MM.1S (cell line): ENCODE results near the gene KCTD2.

Source experiments
- DNase-seq: peaks from one replicate; pipeline ENCODE4 v3.0.0-alpha.2; 2015
- H2AFZ ChIP-seq: fragments of 300-600 bp; sonication (generic); 2 replicates; pipeline ENCODE4 v1.6.0; 2016; ENCODE audit warnings: antibody characterized with exemption, low read length
- H3F3A ChIP-seq: fragments of 300-600 bp; sonication (generic); 2 replicates; pipeline ENCODE4 v1.6.1; 2016; ENCODE audit warnings: mild to moderate bottlenecking, antibody characterized with exemption, low read length, moderate library complexity, mixed read lengths; ENCODE audit not compliant: insufficient read depth
- H3K27ac ChIP-seq: fragments of 300-600 bp; sonication (generic); 2 replicates; pipeline ENCODE4 v1.5.1; 2016; ENCODE audit warnings: mild to moderate bottlenecking, low read length
- H3K27me3 ChIP-seq: fragments of 300-600 bp; sonication (generic); replicated peaks from 2 replicates; pipeline ENCODE4 v1.6.0; 2016; ENCODE audit warnings: low read length; ENCODE audit not compliant: insufficient read depth
- H3K36me3 ChIP-seq: fragments of 300-600 bp; sonication (generic); replicated peaks from 2 replicates; pipeline ENCODE4 v1.6.1; 2016; ENCODE audit warnings: mild to moderate bottlenecking, low read length, mixed read lengths; ENCODE audit not compliant: insufficient read depth
- H3K4me1 ChIP-seq: fragments of 300-600 bp; sonication (generic); 2 replicates; pipeline ENCODE4 v1.6.1; 2016; ENCODE audit warnings: low read length, mixed read lengths
- H3K4me2 ChIP-seq: fragments of 300-600 bp; sonication (generic); 2 replicates; pipeline ENCODE4 v1.6.0; 2016; ENCODE audit warnings: low read depth, low read length
- H3K4me3 ChIP-seq: fragments of 300-600 bp; sonication (generic); 2 replicates; pipeline ENCODE4 v1.5.1; 2016; ENCODE audit warnings: low read length, mixed read lengths
- H3K79me2 ChIP-seq: fragments of 300-600 bp; sonication (generic); 2 replicates; pipeline ENCODE4 v1.6.1; 2016; ENCODE audit warnings: mixed run types, low read length, mixed read lengths
- H3K9ac ChIP-seq: fragments of 300-600 bp; sonication (generic); 2 replicates; pipeline ENCODE4 v1.6.1; 2016; ENCODE audit warnings: low read length, mixed read lengths
- H3K9me2 ChIP-seq: fragments of 300-600 bp; sonication (generic); replicated peaks from 2 replicates; pipeline ENCODE4 v1.6.1; 2016; ENCODE audit warnings: mild to moderate bottlenecking, low read length, mixed read lengths; ENCODE audit not compliant: insufficient read depth
- H3K9me3 ChIP-seq: fragments of 300-600 bp; sonication (generic); replicated peaks from 2 replicates; pipeline ENCODE4 v1.6.1; 2016; ENCODE audit warnings: mild to moderate bottlenecking, low read length, mixed read lengths; ENCODE audit not compliant: insufficient read depth
- H4K20me1 ChIP-seq: fragments of 300-600 bp; sonication (generic); 2 replicates; pipeline ENCODE4 v1.6.1; 2016; ENCODE audit warnings: mild to moderate bottlenecking, low read length, moderate library complexity, mixed read lengths; ENCODE audit not compliant: insufficient read depth
- EZH2 ChIP-seq: fragments of 300-600 bp; sonication (generic); optimal IDR thresholded peaks from 2 replicates; pipeline ENCODE3; 2017; ENCODE audit warnings: low read depth, mild to moderate bottlenecking, antibody characterized with exemption, low read length, mixed read lengths
- EZH2phosphoT487 ChIP-seq: fragments of 300-600 bp; sonication (generic); IDR thresholded peaks from 2 replicates; pipeline ENCODE4 v1.6.1; 2018; ENCODE audit warnings: antibody characterized with exemption, low read length
- TF ChIP-seq, protein P1 (sequence below): fragments of 300-600 bp; sonication (generic); IDR thresholded peaks from 2 replicates; pipeline ENCODE4 v1.5.1; 2016; ENCODE audit warnings: antibody characterized with exemption, low read length, mixed read lengths

KCTD2 gene

GRCh38 chr17:75087558-75088453 is 40.8 kb downstream of the KCTD2 start, which contains the start of gene SLC16A5:
TSS of gene SLC16A5 (plus strand) at chr17:75087954. CDS start at chr17:75093637, 5,683 bp downstream.
- TF ChIP-seq EZH2phosphoT487 (no peak), EZH2 (no peak)
- TF ChIP-seq, protein P1, sequence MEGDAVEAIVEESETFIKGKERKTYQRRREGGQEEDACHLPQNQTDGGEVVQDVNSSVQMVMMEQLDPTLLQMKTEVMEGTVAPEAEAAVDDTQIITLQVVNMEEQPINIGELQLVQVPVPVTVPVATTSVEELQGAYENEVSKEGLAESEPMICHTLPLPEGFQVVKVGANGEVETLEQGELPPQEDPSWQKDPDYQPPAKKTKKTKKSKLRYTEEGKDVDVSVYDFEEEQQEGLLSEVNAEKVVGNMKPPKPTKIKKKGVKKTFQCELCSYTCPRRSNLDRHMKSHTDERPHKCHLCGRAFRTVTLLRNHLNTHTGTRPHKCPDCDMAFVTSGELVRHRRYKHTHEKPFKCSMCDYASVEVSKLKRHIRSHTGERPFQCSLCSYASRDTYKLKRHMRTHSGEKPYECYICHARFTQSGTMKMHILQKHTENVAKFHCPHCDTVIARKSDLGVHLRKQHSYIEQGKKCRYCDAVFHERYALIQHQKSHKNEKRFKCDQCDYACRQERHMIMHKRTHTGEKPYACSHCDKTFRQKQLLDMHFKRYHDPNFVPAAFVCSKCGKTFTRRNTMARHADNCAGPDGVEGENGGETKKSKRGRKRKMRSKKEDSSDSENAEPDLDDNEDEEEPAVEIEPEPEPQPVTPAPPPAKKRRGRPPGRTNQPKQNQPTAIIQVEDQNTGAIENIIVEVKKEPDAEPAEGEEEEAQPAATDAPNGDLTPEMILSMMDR, result no peak
- peaks cover 5% of the 10 kb centered on the region; the same call in 1 of the 2 replicates for H3K4me1 ChIP-seq
- H3K27me3 ChIP-seq, result no peaks in the 10 kb centered on the region
- H3K4me3 ChIP-seq, result no peak within 1 kb of the TSS
- H3K9me2 ChIP-seq, result no peaks in the 10 kb centered on the region
- H3K36me3 ChIP-seq, result no peaks in the 10 kb centered on the region
- no peak within 1 kb of the TSS for H3K9ac ChIP-seq
- no peak for DNase-seq
- peak within 1 kb of the TSS; percentile 35; the same call in 1 of the 2 replicates for H2AFZ ChIP-seq
- H3K79me2 ChIP-seq, result no peaks in the 10 kb centered on the region
- no peaks in the 10 kb centered on the region for H4K20me1 ChIP-seq
- no peaks in the 10 kb centered on the region; the same call in 1 of the 2 replicates for H3F3A ChIP-seq
- H3K27ac ChIP-seq, result no peak within 1 kb of the TSS
- H3K4me2 ChIP-seq, result peak within 1 kb of the TSS; percentile 24; the same call in 1 of the 2 replicates
- H3K9me3 ChIP-seq, result no peaks in the 10 kb centered on the region

- no peaks in the 10 kb centered on the region for H3K9me2 ChIP-seq
- H3K9me3 ChIP-seq, result no peaks in the 10 kb centered on the region
- no peaks in the 10 kb centered on the region for H3K27me3 ChIP-seq
- H3K27ac ChIP-seq, result no peak overlapping the region
- no peaks in the 10 kb centered on the region for H3K36me3 ChIP-seq
- peaks cover 5% of the 10 kb centered on the region; the same call in 1 of the 2 replicates for H3K4me1 ChIP-seq
- H2AFZ ChIP-seq, result no peak overlapping the region
- TF ChIP-seq, protein P1, result no peak
- TF ChIP-seq EZH2phosphoT487, result no peak
- no peak overlapping the region for H3K4me3 ChIP-seq
- H3F3A ChIP-seq, result no peaks in the 10 kb centered on the region; the same call in 1 of the 2 replicates
- no peaks in the 10 kb centered on the region for H3K79me2 ChIP-seq
- H3K9ac ChIP-seq, result no peak overlapping the region
- DNase-seq, result no peak
- H4K20me1 ChIP-seq, result no peaks in the 10 kb centered on the region
- no peak overlapping the region for H3K4me2 ChIP-seq
Observed at GRCh38 chr17:75088465-75089417, 41.7 kb downstream of the KCTD2 start.

DNA sequence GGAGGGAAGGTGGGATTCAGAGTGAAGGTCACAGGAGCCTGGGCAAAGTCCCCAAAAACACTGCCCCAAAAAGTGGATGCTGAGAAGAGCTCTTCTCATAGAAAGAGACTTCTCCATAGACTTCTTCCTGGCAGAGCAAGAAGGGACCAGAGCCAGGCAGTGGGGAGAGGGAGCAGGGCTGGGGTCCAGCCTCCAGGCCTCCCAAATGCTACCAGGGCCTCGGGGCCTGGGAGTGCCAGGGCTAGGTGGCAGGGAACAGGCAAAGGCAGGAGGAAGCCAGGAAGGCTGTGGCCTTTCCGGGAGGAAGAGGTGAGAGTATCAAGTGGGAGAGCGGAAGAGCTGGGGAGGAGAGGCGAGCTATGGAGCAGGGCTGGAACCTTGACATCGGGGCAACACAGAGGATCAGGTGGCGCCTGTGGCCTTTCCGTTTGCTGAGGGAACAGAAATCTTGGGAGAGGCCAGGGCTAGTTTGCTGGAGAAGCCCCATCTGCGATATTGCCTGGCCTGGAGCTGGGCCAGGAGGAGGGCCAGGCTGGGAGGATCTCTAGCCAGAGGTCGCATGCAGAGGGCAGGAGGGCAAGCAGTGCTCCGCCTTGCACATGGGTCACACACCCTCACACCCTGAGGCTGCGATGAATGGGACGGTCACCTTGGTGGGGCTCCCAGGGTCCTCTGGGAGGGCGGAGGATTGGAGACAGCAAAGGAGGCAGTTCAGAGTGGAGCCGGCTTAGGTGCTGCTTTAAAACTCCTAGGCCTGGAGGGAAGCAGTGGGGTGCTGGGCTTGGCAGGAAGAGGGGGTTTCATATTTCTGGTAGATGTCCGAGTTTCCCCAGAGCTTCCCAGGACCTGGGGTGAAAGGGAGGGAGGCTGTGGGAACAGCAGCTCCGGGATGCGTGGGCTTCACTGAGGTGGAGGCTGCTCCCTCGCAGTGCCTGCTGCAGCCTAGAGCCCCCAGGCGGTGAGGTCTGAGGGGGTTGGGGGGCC is 44.1 kb downstream of the KCTD2 start:
- Histone ChIP-seq H2AFZ (no peak overlapping the region), H3K27me3 (no peaks in the 10 kb centered on the region), H3K79me2 (no peaks in the 10 kb centered on the region), H3K4me2 (no peak overlapping the region), H3K36me3 (no peaks in the 10 kb centered on the region), H3K9ac (no peak overlapping the region), H3F3A (no peaks in the 10 kb centered on the region), H3K9me2 (no peaks in the 10 kb centered on the region), H3K9me3 (no peaks in the 10 kb centered on the region), H3K4me1 (no peaks in the 10 kb centered on the region), H3K27ac (no peak overlapping the region), H4K20me1 (no peaks in the 10 kb centered on the region), H3K4me3 (no peak overlapping the region)
- no peak for TF ChIP-seq EZH2
- TF ChIP-seq, protein P1, result no peak
- no peak for TF ChIP-seq EZH2phosphoT487
- DNase-seq, result no peak
